Mammary epithelial cell (primary cell): ENCODE data around the gene MISP.

ENCODE experiments used
- CTCF ChIP-seq, 2 donors: IDR thresholded peaks in 1 of 2; conservative IDR thresholded peaks in 1 of 2; 2 replicates each; pipeline ENCODE4 v1.5.1; 2011 to 2012; ENCODE audit warnings: inconsistent platforms in 2 of 2, low read length in 2 of 2, mild to moderate bottlenecking in 2 of 2, control low read depth in 1 of 2, low read depth in 1 of 2; ENCODE audit not compliant: insufficient read depth in 1 of 2; ENCODE audit errors: extremely low read depth in 1 of 2
- EZH2 ChIP-seq: IDR thresholded peaks from 2 replicates; pipeline ENCODE4 v1.6.1; 2012; ENCODE audit warnings: low read length, inconsistent platforms, borderline replicate concordance

GRCh38 chr19:765179-765738, 14.3 kb downstream of the MISP start:
- no peak for TF ChIP-seq CTCF (conservative IDR thresholded peaks at IDR 0.05 in 1 of 2, IDR thresholded peaks at IDR 0.05 in 1 of 2; ENCODE audit: extremely low read depth in 1 of 2, insufficient read depth in 1 of 2, low read depth in 1 of 2, low read length in 2 of 2)
- no peak for TF ChIP-seq EZH2
